ENCODE data around the gene FSTL4. TPM values are rescaled to one million over a fixed set of nuclear protein-coding genes. Genes with fewer than 3 reads are reported as not detected.

The FSTL4 gene
- total and polyA plus RNA-seq, 2 donors from 2014 or later: 0.09 to 4.0 TPM

- Histone ChIP-seq H3K27ac (ENCODE audit: low read depth in 2 of 2, low read length in 2 of 2) (no peak overlapping the region), H3K4me3 (ENCODE audit: low read length in 3 of 3) (no peak overlapping the region), H3K36me3 (ENCODE audit: control insufficient read depth in 2 of 3, insufficient read depth in 3 of 3, low read length in 3 of 3) (no peaks in the 10 kb centered on the region), H3K9me3 (ENCODE audit: control insufficient read depth in 2 of 3, insufficient read depth in 1 of 3, low read length in 3 of 3) (no peaks in the 10 kb centered on the region), H3K9ac (ENCODE audit: low read length in 3 of 3) (no peak overlapping the region), H3K4me1 (ENCODE audit: control insufficient read depth in 2 of 3, insufficient read depth in 2 of 3, low read depth in 1 of 3, low read length in 3 of 3) (no peaks in the 10 kb centered on the region), H3K27me3 (ENCODE audit: control insufficient read depth, insufficient read depth, low read length) (no peaks in the 10 kb centered on the region)
- FAIRE-seq (no peak), DNase-seq (no peak)
- intact Hi-C loops (cut with DNase I): no loop called here
- TF ChIP-seq, protein P1, sequence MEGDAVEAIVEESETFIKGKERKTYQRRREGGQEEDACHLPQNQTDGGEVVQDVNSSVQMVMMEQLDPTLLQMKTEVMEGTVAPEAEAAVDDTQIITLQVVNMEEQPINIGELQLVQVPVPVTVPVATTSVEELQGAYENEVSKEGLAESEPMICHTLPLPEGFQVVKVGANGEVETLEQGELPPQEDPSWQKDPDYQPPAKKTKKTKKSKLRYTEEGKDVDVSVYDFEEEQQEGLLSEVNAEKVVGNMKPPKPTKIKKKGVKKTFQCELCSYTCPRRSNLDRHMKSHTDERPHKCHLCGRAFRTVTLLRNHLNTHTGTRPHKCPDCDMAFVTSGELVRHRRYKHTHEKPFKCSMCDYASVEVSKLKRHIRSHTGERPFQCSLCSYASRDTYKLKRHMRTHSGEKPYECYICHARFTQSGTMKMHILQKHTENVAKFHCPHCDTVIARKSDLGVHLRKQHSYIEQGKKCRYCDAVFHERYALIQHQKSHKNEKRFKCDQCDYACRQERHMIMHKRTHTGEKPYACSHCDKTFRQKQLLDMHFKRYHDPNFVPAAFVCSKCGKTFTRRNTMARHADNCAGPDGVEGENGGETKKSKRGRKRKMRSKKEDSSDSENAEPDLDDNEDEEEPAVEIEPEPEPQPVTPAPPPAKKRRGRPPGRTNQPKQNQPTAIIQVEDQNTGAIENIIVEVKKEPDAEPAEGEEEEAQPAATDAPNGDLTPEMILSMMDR (IDR thresholded peaks at IDR 0.05; ENCODE audit: borderline replicate concordance, extremely low read depth, insufficient read depth): no peak
These were observed 90.5 kb downstream of the FSTL4 start for GRCh38 chr5:133521801-133522200.

GRCh38 chr5:133520991-133521706 is 91.2 kb downstream of the FSTL4 start:
- DNase-seq: no peak
- intact Hi-C loops (cut with DNase I): no loop called here
- H3K27ac ChIP-seq (ENCODE audit: low read depth in 2 of 2, low read length in 2 of 2): no peak overlapping the region
- TF ChIP-seq, protein P1 (IDR thresholded peaks at IDR 0.05; ENCODE audit: borderline replicate concordance, extremely low read depth, insufficient read depth): no peak
- no peak overlapping the region for H3K9ac ChIP-seq (ENCODE audit: low read length in 3 of 3)
- no peaks in the 10 kb centered on the region for H3K27me3 ChIP-seq (ENCODE audit: control insufficient read depth, insufficient read depth, low read length)
- H3K9me3 ChIP-seq (ENCODE audit: control insufficient read depth in 2 of 3, insufficient read depth in 1 of 3, low read length in 3 of 3): no peaks in the 10 kb centered on the region
- H3K4me3 ChIP-seq (ENCODE audit: low read length in 3 of 3): no peak overlapping the region
- no peaks in the 10 kb centered on the region for H3K4me1 ChIP-seq (ENCODE audit: control insufficient read depth in 2 of 3, insufficient read depth in 2 of 3, low read depth in 1 of 3, low read length in 3 of 3)
- no peaks in the 10 kb centered on the region for H3K36me3 ChIP-seq (ENCODE audit: control insufficient read depth in 2 of 3, insufficient read depth in 3 of 3, low read length in 3 of 3)
- FAIRE-seq: no peak

DNA sequence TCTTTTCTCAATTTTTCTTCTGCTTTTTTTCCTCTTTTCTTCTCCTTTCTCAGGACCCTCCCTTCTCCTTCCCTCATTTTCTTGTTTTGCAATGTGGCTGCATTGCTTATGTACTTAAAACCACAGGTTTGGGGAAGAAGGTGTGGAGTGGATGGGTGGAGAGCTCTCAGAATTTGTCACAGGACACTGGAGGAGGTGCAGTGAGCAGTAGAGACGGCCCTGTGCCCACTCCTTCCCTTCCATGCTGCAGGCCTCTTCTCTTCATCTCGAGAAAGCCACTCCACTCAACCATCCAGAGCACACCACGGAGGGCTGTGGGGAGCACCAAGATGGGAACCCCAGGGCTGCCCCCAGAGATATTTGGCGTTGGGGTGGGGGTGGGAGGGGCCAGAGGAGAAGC is 92.3 kb downstream of the FSTL4 start:
- H3K9me3 ChIP-seq (ENCODE audit: control insufficient read depth in 2 of 3, insufficient read depth in 1 of 3, low read length in 3 of 3): no peaks in the 10 kb centered on the region
- H3K4me1 ChIP-seq (ENCODE audit: control insufficient read depth in 2 of 3, insufficient read depth in 2 of 3, low read depth in 1 of 3, low read length in 3 of 3): no peaks in the 10 kb centered on the region
- TF ChIP-seq, protein P1 (IDR thresholded peaks at IDR 0.05; ENCODE audit: borderline replicate concordance, extremely low read depth, insufficient read depth): no peak
- no peak for FAIRE-seq
- H3K36me3 ChIP-seq (ENCODE audit: control insufficient read depth in 2 of 3, insufficient read depth in 3 of 3, low read length in 3 of 3): no peaks in the 10 kb centered on the region
- no peak overlapping the region for H3K9ac ChIP-seq (ENCODE audit: low read length in 3 of 3)
- no peak overlapping the region for H3K27ac ChIP-seq (ENCODE audit: low read depth in 2 of 2, low read length in 2 of 2)
- intact Hi-C loops (cut with DNase I): no loop called here
- no peak for DNase-seq
- H3K4me3 ChIP-seq (ENCODE audit: low read length in 3 of 3): no peak overlapping the region
- no peaks in the 10 kb centered on the region for H3K27me3 ChIP-seq (ENCODE audit: control insufficient read depth, insufficient read depth, low read length)

GRCh38 chr5:133519191-133519590 is 93.2 kb downstream of the FSTL4 start:
- DNase-seq (no peak), FAIRE-seq (no peak)
- Histone ChIP-seq H3K9me3 (ENCODE audit: control insufficient read depth in 2 of 3, insufficient read depth in 1 of 3, low read length in 3 of 3) (no peaks in the 10 kb centered on the region), H3K4me3 (ENCODE audit: low read length in 3 of 3) (no peak overlapping the region), H3K36me3 (ENCODE audit: control insufficient read depth in 2 of 3, insufficient read depth in 3 of 3, low read length in 3 of 3) (no peaks in the 10 kb centered on the region), H3K4me1 (ENCODE audit: control insufficient read depth in 2 of 3, insufficient read depth in 2 of 3, low read depth in 1 of 3, low read length in 3 of 3) (no peaks in the 10 kb centered on the region), H3K27me3 (ENCODE audit: control insufficient read depth, insufficient read depth, low read length) (no peaks in the 10 kb centered on the region), H3K9ac (ENCODE audit: low read length in 3 of 3) (no peak overlapping the region), H3K27ac (ENCODE audit: low read depth in 2 of 2, low read length in 2 of 2) (no peak overlapping the region)
- intact Hi-C loops (cut with DNase I): no loop called here
- TF ChIP-seq, protein P1 (IDR thresholded peaks at IDR 0.05; ENCODE audit: borderline replicate concordance, extremely low read depth, insufficient read depth): no peak
